ENCODE measurements around the gene RALB. TPM values are rescaled to one million over a fixed set of nuclear protein-coding genes. Genes with fewer than 3 reads are reported as not detected.

Gene RALB
- total RNA-seq, 2 donors from 2014 or later: 71.8 to 93.4 TPM

GRCh38 chr2:120261387-120262006, 8.8 kb downstream of the RALB start:
- Histone ChIP-seq H3K27me3 (no peaks in the 10 kb centered on the region), H3K4me1 (no peaks in the 10 kb centered on the region), H3K36me3 (no peaks in the 10 kb centered on the region), H3K9ac (ENCODE audit: low read depth in 2 of 2, low read length in 2 of 2) (no peak overlapping the region), H3K27ac (no peak overlapping the region), H3K4me3 (no peak overlapping the region), H3K9me3 (no peaks in the 10 kb centered on the region)
- no peak for DNase-seq
- intact Hi-C loops (cut with DNase I): no loop called here
- TF ChIP-seq CTCF (IDR thresholded peaks at IDR 0.05): no peak

GRCh38 chr2:120262150-120262549, 9.5 kb downstream of the RALB start:
- no peak overlapping the region for H3K27ac ChIP-seq
- TF ChIP-seq CTCF (IDR thresholded peaks at IDR 0.05): no peak
- H3K4me3 ChIP-seq: no peak overlapping the region
- no peak for DNase-seq
- intact Hi-C loops (cut with DNase I): no loop called here
- no peak overlapping the region for H3K9ac ChIP-seq (ENCODE audit: low read depth in 2 of 2, low read length in 2 of 2)
- no peaks in the 10 kb centered on the region for H3K36me3 ChIP-seq
- H3K27me3 ChIP-seq: no peaks in the 10 kb centered on the region
- H3K9me3 ChIP-seq: no peaks in the 10 kb centered on the region
- H3K4me1 ChIP-seq: no peaks in the 10 kb centered on the region

DNA sequence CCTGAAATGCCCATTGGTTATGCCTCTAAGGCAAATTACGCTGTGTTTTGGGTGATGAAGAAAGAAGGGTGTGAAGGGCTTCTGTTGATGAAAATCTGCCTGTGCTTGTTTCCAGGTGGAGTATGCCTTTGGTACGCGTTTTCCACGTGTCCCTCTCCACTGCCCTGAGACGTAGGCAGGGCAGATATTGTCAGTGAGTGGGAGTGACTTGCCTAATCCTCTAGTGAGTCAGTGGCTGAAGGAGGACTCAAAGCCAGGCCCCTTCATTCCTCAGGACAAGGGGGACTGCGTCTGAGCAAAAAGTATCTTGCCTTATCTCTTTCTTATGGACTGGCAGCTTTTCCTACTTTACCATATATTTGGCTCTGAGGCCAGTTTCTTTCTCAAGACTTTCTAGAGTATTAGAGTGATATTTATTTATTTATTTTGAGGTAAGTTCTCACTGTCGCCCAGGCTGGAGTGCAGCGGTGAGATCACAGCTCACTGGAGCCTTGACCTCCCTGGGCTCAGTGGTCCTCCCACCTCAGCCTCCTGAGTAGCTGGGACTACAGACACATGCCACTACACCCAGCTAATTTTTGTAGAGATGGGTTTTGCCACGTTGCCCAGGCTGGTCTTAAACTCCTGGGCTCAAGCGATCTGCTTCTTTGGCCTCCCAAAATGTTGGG, 10.2 kb downstream of the RALB start:
- H3K27ac ChIP-seq: no peak overlapping the region
- intact Hi-C loops (cut with DNase I): no loop called here
- TF ChIP-seq CTCF (IDR thresholded peaks at IDR 0.05): no peak
- H3K4me3 ChIP-seq: no peak overlapping the region
- no peak overlapping the region for H3K9ac ChIP-seq (ENCODE audit: low read depth in 2 of 2, low read length in 2 of 2)
- no peak for DNase-seq
- H3K9me3 ChIP-seq: no peaks in the 10 kb centered on the region
- H3K4me1 ChIP-seq: no peaks in the 10 kb centered on the region
- H3K27me3 ChIP-seq: no peaks in the 10 kb centered on the region
- no peaks in the 10 kb centered on the region for H3K36me3 ChIP-seq

DNA sequence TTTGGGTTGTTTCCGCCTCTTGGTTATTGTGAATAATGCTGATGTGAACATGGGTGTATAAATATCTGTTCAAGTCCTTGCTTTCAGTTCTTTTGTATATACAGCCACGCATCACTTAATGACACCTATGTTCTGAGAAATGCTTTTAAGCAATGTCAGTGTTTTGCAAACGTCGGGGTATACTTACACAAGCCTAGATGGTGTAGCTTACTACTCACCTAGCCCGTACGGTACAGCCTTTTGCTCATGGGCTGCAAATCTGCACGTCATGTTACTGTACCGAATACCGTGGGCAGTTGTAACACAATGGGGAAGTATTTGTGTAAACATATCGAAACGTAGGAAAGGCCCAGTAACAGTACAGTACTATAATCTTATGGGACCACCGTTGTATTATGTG, 12.4 kb downstream of the RALB start:
- H3K9ac ChIP-seq (ENCODE audit: low read depth in 2 of 2, low read length in 2 of 2): no peak overlapping the region
- H3K4me1 ChIP-seq: no peaks in the 10 kb centered on the region
- H3K27me3 ChIP-seq: no peaks in the 10 kb centered on the region
- H3K36me3 ChIP-seq: no peaks in the 10 kb centered on the region
- DNase-seq: no peak
- intact Hi-C loops (cut with DNase I): no loop called here
- no peak for TF ChIP-seq CTCF (IDR thresholded peaks at IDR 0.05)
- H3K9me3 ChIP-seq: no peaks in the 10 kb centered on the region
- no peak overlapping the region for H3K27ac ChIP-seq
- no peak overlapping the region for H3K4me3 ChIP-seq

DNA sequence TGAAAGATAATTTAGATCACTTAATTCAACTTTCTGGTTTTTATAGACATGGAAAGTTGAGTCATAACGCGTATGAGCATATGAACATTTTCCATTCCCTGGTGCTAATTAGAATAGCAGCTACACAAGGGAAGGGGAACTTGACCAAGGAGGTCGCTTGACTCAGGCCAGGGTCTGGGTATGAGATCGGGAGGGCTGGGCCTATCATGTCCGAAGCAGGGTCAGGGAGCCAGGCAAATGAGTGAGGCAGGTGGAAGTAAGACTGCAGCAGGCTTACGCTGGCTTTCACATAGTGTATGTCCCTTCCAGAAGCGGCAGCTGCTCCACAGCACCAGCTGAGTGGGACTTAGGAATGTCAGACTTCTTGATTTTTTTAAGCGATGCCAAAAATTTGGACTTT, 14.7 kb downstream of the RALB start:
- TF ChIP-seq CTCF (IDR thresholded peaks at IDR 0.05): no peak
- no peaks in the 10 kb centered on the region for H3K27me3 ChIP-seq
- H3K9me3 ChIP-seq: no peaks in the 10 kb centered on the region
- DNase-seq: no peak
- no peak overlapping the region for H3K9ac ChIP-seq (ENCODE audit: low read depth in 2 of 2, low read length in 2 of 2)
- H3K4me1 ChIP-seq: no peaks in the 10 kb centered on the region
- intact Hi-C loops (cut with DNase I): no loop called here
- H3K36me3 ChIP-seq: no peaks in the 10 kb centered on the region
- H3K27ac ChIP-seq: no peak overlapping the region
- H3K4me3 ChIP-seq: no peak overlapping the region
